ENCODE measurements around the gene ADAM8.

DNA sequence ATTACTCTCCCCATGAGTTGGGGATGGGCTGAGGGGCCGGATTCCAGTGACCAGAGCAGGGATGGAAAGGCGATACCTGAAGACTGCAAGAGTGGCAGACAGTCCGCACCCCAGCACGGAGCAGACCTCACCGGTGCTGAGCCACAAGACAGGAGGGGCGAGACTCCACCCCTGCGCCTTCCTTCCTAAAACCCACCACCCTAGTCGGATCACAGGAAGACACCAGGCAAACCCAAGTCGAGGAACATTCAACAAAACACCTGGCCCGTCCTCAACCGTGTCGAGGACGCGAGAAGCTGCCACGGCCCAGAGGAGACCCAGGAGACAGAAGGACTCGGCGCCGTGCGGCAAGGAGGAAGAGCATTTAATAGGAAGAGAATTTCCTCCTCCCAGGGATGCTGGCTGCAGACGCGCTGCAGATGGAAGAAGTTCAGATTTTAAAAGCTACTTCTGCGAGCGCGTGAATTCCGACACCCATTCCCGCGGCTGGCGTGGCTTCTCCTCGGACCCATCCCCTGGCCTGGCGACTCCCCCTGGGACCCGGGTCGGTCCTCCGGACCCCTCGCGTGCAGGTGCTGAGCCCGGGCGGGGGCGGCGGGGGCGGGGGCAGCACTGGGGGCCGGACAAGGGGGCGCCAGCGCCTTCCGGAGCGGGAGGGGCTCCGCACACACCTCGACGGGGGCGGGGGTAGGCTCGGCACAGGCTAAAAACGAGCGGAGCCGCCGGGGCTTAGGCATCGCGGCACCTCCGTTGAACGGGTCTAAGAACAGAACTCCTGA is 47.2 kb downstream of the ADAM8 start:
- TF ChIP-seq, protein P1, sequence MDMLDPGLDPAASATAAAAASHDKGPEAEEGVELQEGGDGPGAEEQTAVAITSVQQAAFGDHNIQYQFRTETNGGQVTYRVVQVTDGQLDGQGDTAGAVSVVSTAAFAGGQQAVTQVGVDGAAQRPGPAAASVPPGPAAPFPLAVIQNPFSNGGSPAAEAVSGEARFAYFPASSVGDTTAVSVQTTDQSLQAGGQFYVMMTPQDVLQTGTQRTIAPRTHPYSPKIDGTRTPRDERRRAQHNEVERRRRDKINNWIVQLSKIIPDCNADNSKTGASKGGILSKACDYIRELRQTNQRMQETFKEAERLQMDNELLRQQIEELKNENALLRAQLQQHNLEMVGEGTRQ (IDR thresholded peaks at IDR 0.05; ENCODE audit: borderline replicate concordance, low read depth, low read length): no peak
- TF ChIP-seq, protein P2, sequence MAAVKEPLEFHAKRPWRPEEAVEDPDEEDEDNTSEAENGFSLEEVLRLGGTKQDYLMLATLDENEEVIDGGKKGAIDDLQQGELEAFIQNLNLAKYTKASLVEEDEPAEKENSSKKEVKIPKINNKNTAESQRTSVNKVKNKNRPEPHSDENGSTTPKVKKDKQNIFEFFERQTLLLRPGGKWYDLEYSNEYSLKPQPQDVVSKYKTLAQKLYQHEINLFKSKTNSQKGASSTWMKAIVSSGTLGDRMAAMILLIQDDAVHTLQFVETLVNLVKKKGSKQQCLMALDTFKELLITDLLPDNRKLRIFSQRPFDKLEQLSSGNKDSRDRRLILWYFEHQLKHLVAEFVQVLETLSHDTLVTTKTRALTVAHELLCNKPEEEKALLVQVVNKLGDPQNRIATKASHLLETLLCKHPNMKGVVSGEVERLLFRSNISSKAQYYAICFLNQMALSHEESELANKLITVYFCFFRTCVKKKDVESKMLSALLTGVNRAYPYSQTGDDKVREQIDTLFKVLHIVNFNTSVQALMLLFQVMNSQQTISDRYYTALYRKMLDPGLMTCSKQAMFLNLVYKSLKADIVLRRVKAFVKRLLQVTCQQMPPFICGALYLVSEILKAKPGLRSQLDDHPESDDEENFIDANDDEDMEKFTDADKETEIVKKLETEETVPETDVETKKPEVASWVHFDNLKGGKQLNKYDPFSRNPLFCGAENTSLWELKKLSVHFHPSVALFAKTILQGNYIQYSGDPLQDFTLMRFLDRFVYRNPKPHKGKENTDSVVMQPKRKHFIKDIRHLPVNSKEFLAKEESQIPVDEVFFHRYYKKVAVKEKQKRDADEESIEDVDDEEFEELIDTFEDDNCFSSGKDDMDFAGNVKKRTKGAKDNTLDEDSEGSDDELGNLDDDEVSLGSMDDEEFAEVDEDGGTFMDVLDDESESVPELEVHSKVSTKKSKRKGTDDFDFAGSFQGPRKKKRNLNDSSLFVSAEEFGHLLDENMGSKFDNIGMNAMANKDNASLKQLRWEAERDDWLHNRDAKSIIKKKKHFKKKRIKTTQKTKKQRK (IDR thresholded peaks at IDR 0.05; ENCODE audit: low read depth, low read length): no peak
- no peak for TF ChIP-seq POLR2A (IDR thresholded peaks at IDR 0.05; ENCODE audit: low read depth, low read length)
- no peak for TF ChIP-seq BCL3 (IDR thresholded peaks at IDR 0.05; ENCODE audit: borderline replicate concordance, insufficient read depth, low read depth, low read length, poor library complexity, severe bottlenecking)
- TF ChIP-seq EZH2 (IDR thresholded peaks at IDR 0.05; ENCODE audit: borderline replicate concordance, control insufficient read depth, low read depth, low read length): no peak
- TF ChIP-seq, protein P3, sequence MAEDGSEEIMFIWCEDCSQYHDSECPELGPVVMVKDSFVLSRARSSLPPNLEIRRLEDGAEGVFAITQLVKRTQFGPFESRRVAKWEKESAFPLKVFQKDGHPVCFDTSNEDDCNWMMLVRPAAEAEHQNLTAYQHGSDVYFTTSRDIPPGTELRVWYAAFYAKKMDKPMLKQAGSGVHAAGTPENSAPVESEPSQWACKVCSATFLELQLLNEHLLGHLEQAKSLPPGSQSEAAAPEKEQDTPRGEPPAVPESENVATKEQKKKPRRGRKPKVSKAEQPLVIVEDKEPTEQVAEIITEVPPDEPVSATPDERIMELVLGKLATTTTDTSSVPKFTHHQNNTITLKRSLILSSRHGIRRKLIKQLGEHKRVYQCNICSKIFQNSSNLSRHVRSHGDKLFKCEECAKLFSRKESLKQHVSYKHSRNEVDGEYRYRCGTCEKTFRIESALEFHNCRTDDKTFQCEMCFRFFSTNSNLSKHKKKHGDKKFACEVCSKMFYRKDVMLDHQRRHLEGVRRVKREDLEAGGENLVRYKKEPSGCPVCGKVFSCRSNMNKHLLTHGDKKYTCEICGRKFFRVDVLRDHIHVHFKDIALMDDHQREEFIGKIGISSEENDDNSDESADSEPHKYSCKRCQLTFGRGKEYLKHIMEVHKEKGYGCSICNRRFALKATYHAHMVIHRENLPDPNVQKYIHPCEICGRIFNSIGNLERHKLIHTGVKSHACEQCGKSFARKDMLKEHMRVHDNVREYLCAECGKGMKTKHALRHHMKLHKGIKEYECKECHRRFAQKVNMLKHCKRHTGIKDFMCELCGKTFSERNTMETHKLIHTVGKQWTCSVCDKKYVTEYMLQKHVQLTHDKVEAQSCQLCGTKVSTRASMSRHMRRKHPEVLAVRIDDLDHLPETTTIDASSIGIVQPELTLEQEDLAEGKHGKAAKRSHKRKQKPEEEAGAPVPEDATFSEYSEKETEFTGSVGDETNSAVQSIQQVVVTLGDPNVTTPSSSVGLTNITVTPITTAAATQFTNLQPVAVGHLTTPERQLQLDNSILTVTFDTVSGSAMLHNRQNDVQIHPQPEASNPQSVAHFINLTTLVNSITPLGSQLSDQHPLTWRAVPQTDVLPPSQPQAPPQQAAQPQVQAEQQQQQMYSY (CRISPR knock-in tag; IDR thresholded peaks at IDR 0.05): no peak
- TF ChIP-seq SPI1 (IDR thresholded peaks at IDR 0.05; ENCODE audit: borderline replicate concordance, insufficient read depth, low read depth, low read length): no peak
- no peak for TF ChIP-seq MAX (IDR thresholded peaks at IDR 0.05; ENCODE audit: low read depth, low read length)
- TF ChIP-seq BHLHE40 (IDR thresholded peaks at IDR 0.05; ENCODE audit: borderline replicate concordance in 1 of 2, low read depth in 2 of 2, low read length in 1 of 2): no peak
